ENCODE measurements around the gene LAMA2.

GRCh38 chr6:129140526-129140925 is 257.6 kb downstream of the LAMA2 start:
- TF ChIP-seq POLR2A (IDR thresholded peaks at IDR 0.05), result no peak
- TF ChIP-seq, protein P1, sequence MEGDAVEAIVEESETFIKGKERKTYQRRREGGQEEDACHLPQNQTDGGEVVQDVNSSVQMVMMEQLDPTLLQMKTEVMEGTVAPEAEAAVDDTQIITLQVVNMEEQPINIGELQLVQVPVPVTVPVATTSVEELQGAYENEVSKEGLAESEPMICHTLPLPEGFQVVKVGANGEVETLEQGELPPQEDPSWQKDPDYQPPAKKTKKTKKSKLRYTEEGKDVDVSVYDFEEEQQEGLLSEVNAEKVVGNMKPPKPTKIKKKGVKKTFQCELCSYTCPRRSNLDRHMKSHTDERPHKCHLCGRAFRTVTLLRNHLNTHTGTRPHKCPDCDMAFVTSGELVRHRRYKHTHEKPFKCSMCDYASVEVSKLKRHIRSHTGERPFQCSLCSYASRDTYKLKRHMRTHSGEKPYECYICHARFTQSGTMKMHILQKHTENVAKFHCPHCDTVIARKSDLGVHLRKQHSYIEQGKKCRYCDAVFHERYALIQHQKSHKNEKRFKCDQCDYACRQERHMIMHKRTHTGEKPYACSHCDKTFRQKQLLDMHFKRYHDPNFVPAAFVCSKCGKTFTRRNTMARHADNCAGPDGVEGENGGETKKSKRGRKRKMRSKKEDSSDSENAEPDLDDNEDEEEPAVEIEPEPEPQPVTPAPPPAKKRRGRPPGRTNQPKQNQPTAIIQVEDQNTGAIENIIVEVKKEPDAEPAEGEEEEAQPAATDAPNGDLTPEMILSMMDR (IDR thresholded peaks at IDR 0.05), result no peak
